ENCODE measurements around the gene SETDB2.

The SETDB2 gene

GRCh38 chr13:49502954-49503353 is 58.9 kb downstream of the SETDB2 start:
- H4K20me1 ChIP-seq (ENCODE audit: control insufficient read depth, insufficient read depth, low read depth, low read length): no peaks in the 10 kb centered on the region
- H3K4me3 ChIP-seq (ENCODE audit: low read length): no peak overlapping the region
- H3K79me2 ChIP-seq (ENCODE audit: control insufficient read depth, low read length): no peaks in the 10 kb centered on the region
- no peaks in the 10 kb centered on the region for H3K27me3 ChIP-seq (ENCODE audit: control insufficient read depth, low read length)
- no peak overlapping the region for H3K4me2 ChIP-seq (ENCODE audit: low read length)
- no peak for TF ChIP-seq EZH2phosphoT487 (IDR thresholded peaks at IDR 0.05; ENCODE audit: borderline replicate concordance, low read length)
- TF ChIP-seq CTCF (IDR thresholded peaks at IDR 0.05; ENCODE audit: low read depth, low read length, poor library complexity, severe bottlenecking): no peak
- peaks cover 8% of the 10 kb centered on the region for H3K36me3 ChIP-seq (ENCODE audit: control insufficient read depth, low read length)
- H3K27ac ChIP-seq (ENCODE audit: low read depth, low read length): no peak overlapping the region
- H3K4me1 ChIP-seq (ENCODE audit: control insufficient read depth, low read length): peaks cover under 1% of the 10 kb centered on the region; the same call in 1 of the 2 replicates
- H3K9me2 ChIP-seq (replicated peaks; ENCODE audit: control insufficient read depth, low read length): no peaks in the 10 kb centered on the region
- peaks cover 14% of the 10 kb centered on the region; the same call in 1 of the 2 replicates for H3F3A ChIP-seq (ENCODE audit: control insufficient read depth, insufficient read depth)
- no peaks in the 10 kb centered on the region for H3K9me3 ChIP-seq (ENCODE audit: control insufficient read depth, insufficient read depth, low read length)

- Histone ChIP-seq H3K9me2 (replicated peaks; ENCODE audit: control insufficient read depth, low read length) (no peaks in the 10 kb centered on the region), H4K20me1 (ENCODE audit: control insufficient read depth, insufficient read depth, low read depth, low read length) (no peaks in the 10 kb centered on the region), H3K9me3 (ENCODE audit: control insufficient read depth, insufficient read depth, low read length) (no peaks in the 10 kb centered on the region), H3K4me2 (ENCODE audit: low read length) (no peak overlapping the region), H3K27me3 (ENCODE audit: control insufficient read depth, low read length) (no peaks in the 10 kb centered on the region), H3K79me2 (ENCODE audit: control insufficient read depth, low read length) (no peaks in the 10 kb centered on the region), H3F3A (ENCODE audit: control insufficient read depth, insufficient read depth) (0 out of 2 replicates have a peak, but pooled peaks cover 10% of the 10 kb centered on the region), H3K36me3 (ENCODE audit: control insufficient read depth, low read length) (peaks cover 8% of the 10 kb centered on the region), H3K4me3 (ENCODE audit: low read length) (no peak overlapping the region), H3K4me1 (ENCODE audit: control insufficient read depth, low read length) (no peaks in the 10 kb centered on the region), H3K27ac (ENCODE audit: low read depth, low read length) (no peak overlapping the region)
- TF ChIP-seq EZH2phosphoT487 (IDR thresholded peaks at IDR 0.05; ENCODE audit: borderline replicate concordance, low read length): no peak
- TF ChIP-seq CTCF (IDR thresholded peaks at IDR 0.05; ENCODE audit: low read depth, low read length, poor library complexity, severe bottlenecking): no peak
Measured at GRCh38 chr13:49503951-49504350, 59.9 kb downstream of the SETDB2 start.

GRCh38 chr13:49512578-49512977 is 68.5 kb downstream of the SETDB2 start:
- Histone ChIP-seq H3F3A (ENCODE audit: control insufficient read depth, insufficient read depth) (no peaks in the 10 kb centered on the region), H3K27me3 (ENCODE audit: control insufficient read depth, low read length) (no peaks in the 10 kb centered on the region), H3K79me2 (ENCODE audit: control insufficient read depth, low read length) (no peaks in the 10 kb centered on the region), H4K20me1 (ENCODE audit: control insufficient read depth, insufficient read depth, low read depth, low read length) (no peaks in the 10 kb centered on the region), H3K9me2 (replicated peaks; ENCODE audit: control insufficient read depth, low read length) (no peaks in the 10 kb centered on the region), H3K4me2 (ENCODE audit: low read length) (no peak overlapping the region), H3K27ac (ENCODE audit: low read depth, low read length) (no peak overlapping the region), H3K36me3 (ENCODE audit: control insufficient read depth, low read length) (peaks cover 14% of the 10 kb centered on the region), H3K4me1 (ENCODE audit: control insufficient read depth, low read length) (no peaks in the 10 kb centered on the region), H3K9me3 (ENCODE audit: control insufficient read depth, insufficient read depth, low read length) (no peaks in the 10 kb centered on the region), H3K4me3 (ENCODE audit: low read length) (no peak overlapping the region)
- TF ChIP-seq EZH2phosphoT487 (IDR thresholded peaks at IDR 0.05; ENCODE audit: borderline replicate concordance, low read length): no peak
- no peak for TF ChIP-seq CTCF (IDR thresholded peaks at IDR 0.05; ENCODE audit: low read depth, low read length, poor library complexity, severe bottlenecking)

Measured in DOHH2 (cell line).